ENCODE results near the gene EML6. TPM values are rescaled to one million over a fixed set of nuclear protein-coding genes. Genes with fewer than 3 reads are reported as not detected.

EML6 gene
- polyA plus RNA-seq, 1 of the 3 experiments (the other 2 are of a cell fraction): 1.1 TPM

DNA sequence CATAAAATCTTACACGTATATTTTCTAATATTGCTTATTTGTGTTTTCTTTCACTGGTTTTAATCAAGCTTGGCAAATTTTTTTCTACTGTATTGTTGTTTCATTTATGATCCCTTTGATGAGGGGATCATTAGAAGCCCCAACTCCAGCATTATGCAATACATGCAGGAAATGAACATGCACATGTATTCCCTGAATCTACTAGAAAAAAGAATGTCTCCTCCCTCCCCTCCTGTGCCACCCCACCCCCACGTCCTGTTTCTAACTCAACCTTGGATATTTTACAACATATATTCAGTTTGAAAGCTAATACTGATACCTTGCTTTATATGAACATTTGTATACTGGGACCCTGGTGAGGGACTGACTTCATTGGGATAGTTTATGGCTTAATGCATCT, 53.0 kb downstream of the EML6 start (continued):
- TF ChIP-seq RFX5 (IDR thresholded peaks at IDR 0.05; ENCODE audit: low read length): no peak
- TF ChIP-seq TAF1 (IDR thresholded peaks at IDR 0.05; ENCODE audit: borderline replicate concordance, low read depth, low read length): no peak
- TF ChIP-seq IRF3 (IDR thresholded peaks at IDR 0.05; ENCODE audit: low read depth, low read length): no peak
- no peak for TF ChIP-seq EP300 (IDR thresholded peaks at IDR 0.05; ENCODE audit: borderline replicate concordance in 1 of 2, low read depth in 1 of 2, low read length in 1 of 2)

- POLR2A ChIA-PET: no interaction called here
- WGBS (ENCODE audit: low lambda C conversion rate): 86% methylated on average over 3 of the region's 3 CpGs
- H3K79me2 ChIP-seq (ENCODE audit: insufficient read depth): no peaks in the 10 kb centered on the region
- H3K9me2 ChIP-seq: no peaks in the 10 kb centered on the region
- TF ChIP-seq POLR2AphosphoS5 (IDR thresholded peaks at IDR 0.05; ENCODE audit: low read depth, low read length) (no peak), ELF1 (IDR thresholded peaks at IDR 0.05) (no peak), FOXM1 (IDR thresholded peaks at IDR 0.05; ENCODE audit: low read depth) (no peak), TCF12 (IDR thresholded peaks at IDR 0.05) (no peak), ZBTB33 (IDR thresholded peaks at IDR 0.05; ENCODE audit: borderline replicate concordance, low read depth) (no peak), USF1 (IDR thresholded peaks at IDR 0.05; ENCODE audit: borderline replicate concordance, low read depth) (no peak), EP300 (IDR thresholded peaks at IDR 0.05; ENCODE audit: borderline replicate concordance in 1 of 2, low read depth in 1 of 2, low read length in 1 of 2) (no peak)
- DNase-seq: no peak
- no peak overlapping the region for H3K4me2 ChIP-seq
- H3K9me3 ChIP-seq: no peaks in the 10 kb centered on the region
- no peaks in the 10 kb centered on the region for H3K27me3 ChIP-seq (ENCODE audit: insufficient read depth)
- peaks cover 5% of the 10 kb centered on the region for H3F3A ChIP-seq (replicated peaks; ENCODE audit: insufficient read depth)
- no peak overlapping the region for H2AFZ ChIP-seq (ENCODE audit: low read depth)
- H4K20me1 ChIP-seq (ENCODE audit: insufficient read depth): no peaks in the 10 kb centered on the region
- H3K36me3 ChIP-seq (replicated peaks in 1 of 2; ENCODE audit: control insufficient read depth in 1 of 2, insufficient read depth in 2 of 2, low read length in 1 of 2): no peaks in the 10 kb centered on the region
- CTCF ChIA-PET: interaction anchor here (1.1 to 1.4 kb wide), 2 partner anchors 11 to 55 kb away, joined by 3 to 5 read pairs; no protein-coding TSS in a partner anchor
- no peaks in the 10 kb centered on the region for H3K4me1 ChIP-seq (ENCODE audit: control insufficient read depth in 1 of 2, insufficient read depth in 2 of 2, low read depth in 1 of 2, low read length in 1 of 2)
- no peak overlapping the region for H3K4me3 ChIP-seq (ENCODE audit: low read depth in 2 of 2, low read length in 1 of 2)
- H3K27ac ChIP-seq (ENCODE audit: low read depth in 2 of 2, low read length in 1 of 2): no peak overlapping the region
- no peak overlapping the region for H3K9ac ChIP-seq
Measured at GRCh38 chr2:54783349-54783748, 59.9 kb downstream of the EML6 start.

- no peak overlapping the region for H3K4me2 ChIP-seq
- WGBS (ENCODE audit: low lambda C conversion rate): over 99% methylated on average over 4 of the region's 4 CpGs
- H3K9me2 ChIP-seq: no peaks in the 10 kb centered on the region
- H3K4me1 ChIP-seq (ENCODE audit: control insufficient read depth in 1 of 2, insufficient read depth in 2 of 2, low read depth in 1 of 2, low read length in 1 of 2): no peaks in the 10 kb centered on the region
- H3K27me3 ChIP-seq (ENCODE audit: insufficient read depth): no peaks in the 10 kb centered on the region
- no peaks in the 10 kb centered on the region for H3K9me3 ChIP-seq
- H3F3A ChIP-seq (replicated peaks; ENCODE audit: insufficient read depth): peaks cover under 1% of the 10 kb centered on the region
- ChIA-PET POLR2A (no interaction called here), CTCF (no interaction called here)
- no peak for TF ChIP-seq IRF3 (IDR thresholded peaks at IDR 0.05; ENCODE audit: low read depth, low read length)
- no peak for TF ChIP-seq RFX5 (IDR thresholded peaks at IDR 0.05; ENCODE audit: low read length)
- TF ChIP-seq CHD2 (IDR thresholded peaks at IDR 0.05; ENCODE audit: low read length, partially characterized antibody): no peak
- TF ChIP-seq SIN3A (IDR thresholded peaks at IDR 0.05; ENCODE audit: borderline replicate concordance, low read depth, low read length): no peak
- no peak for TF ChIP-seq ELF1 (IDR thresholded peaks at IDR 0.05)
- TF ChIP-seq ZBTB33 (IDR thresholded peaks at IDR 0.05; ENCODE audit: borderline replicate concordance, low read depth): no peak
- no peak for TF ChIP-seq RAD21 (IDR thresholded peaks at IDR 0.05; ENCODE audit: low read length)
- no peaks in the 10 kb centered on the region for H3K79me2 ChIP-seq (ENCODE audit: insufficient read depth)
- no peak overlapping the region for H3K27ac ChIP-seq (ENCODE audit: low read depth in 2 of 2, low read length in 1 of 2)
- H2AFZ ChIP-seq (ENCODE audit: low read depth): no peak overlapping the region
- H3K9ac ChIP-seq: no peak overlapping the region
- no peak for DNase-seq
- H3K4me3 ChIP-seq (ENCODE audit: low read depth in 2 of 2, low read length in 1 of 2): no peak overlapping the region
- H3K36me3 ChIP-seq (replicated peaks in 1 of 2; ENCODE audit: control insufficient read depth in 1 of 2, insufficient read depth in 2 of 2, low read length in 1 of 2): no peaks in the 10 kb centered on the region
- no peaks in the 10 kb centered on the region for H4K20me1 ChIP-seq (ENCODE audit: insufficient read depth)
Measured at GRCh38 chr2:54787270-54787669, 63.8 kb downstream of the EML6 start.

All from SK-N-SH (cell line).